Peyer's patch (tissue), 4 donors: ENCODE data around the gene P2RY2. TPM values are rescaled to one million over a fixed set of nuclear protein-coding genes. Genes with fewer than 3 reads are reported as not detected.

Source experiments
- DNase-seq, 3 donors: peaks; one replicate each; pipeline ENCODE4 v3.0.0-alpha.2; 2017 to 2019
- H3K27ac ChIP-seq, 4 donors: fragments of 200-600 bp; sonication (generic); one replicate each; pipeline ENCODE4 v1.5.1; 2016 to 2019
- H3K27me3 ChIP-seq, 2 donors: fragments of 200-600 bp; sonication (generic); one replicate each; pipeline ENCODE4 v1.5.1; 2019
- H3K36me3 ChIP-seq, 3 donors: fragments of 200-600 bp; sonication (generic); one replicate each; pipeline ENCODE4 v1.5.1; 2016 to 2019
- H3K4me1 ChIP-seq, 4 donors: fragments of 200-600 bp; sonication (generic); one replicate each; pipeline ENCODE4 v1.5.1; 2016 to 2019
- H3K4me3 ChIP-seq, 4 donors: fragments of 200-600 bp; sonication (generic); 1 replicate in 3 of 4; 2 replicates in 1 of 4; pipeline ENCODE4 v1.5.1; 2016 to 2019; ENCODE audit warnings: mild to moderate bottlenecking in 1 of 4
- H3K9me3 ChIP-seq, 4 donors: fragments of 200-600 bp; sonication (generic); one replicate each; pipeline ENCODE4 v1.5.1; 2016 to 2019; ENCODE audit warnings: mild to moderate bottlenecking in 1 of 4
- POLR2A ChIP-seq, 2 donors: fragments of 450-650 bp; IDR thresholded peaks; one replicate each; pipeline ENCODE4 v1.5.1; 2017; ENCODE audit warnings: antibody characterized with exemption in 2 of 2, mild to moderate bottlenecking in 2 of 2, moderate library complexity in 2 of 2
- total RNA-seq, 4 donors: library from RNA; depleted of rRNA; stranded (reverse); fragments of >200 nt; gene quantifications; one replicate each; pipeline ENCODE4 v1.1.0, GENCODE V29; 2016
- TF ChIP-seq, protein P1 (sequence below), 6 experiments: fragments of 450-650 bp in 4 of 6; fragments of 200-600 bp in 2 of 6; sonication (generic) in 1 of 6; IDR thresholded peaks; one replicate each; pipeline ENCODE4 v1.5.1; 2017 to 2019; ENCODE audit warnings: antibody characterized with exemption in 6 of 6, mild to moderate bottlenecking in 3 of 6, moderate library complexity in 1 of 6

P2RY2 gene
- total RNA-seq, 4 donors from 2014 or later, result 6.6 to 42.7 (median 33.5) TPM

DNA sequence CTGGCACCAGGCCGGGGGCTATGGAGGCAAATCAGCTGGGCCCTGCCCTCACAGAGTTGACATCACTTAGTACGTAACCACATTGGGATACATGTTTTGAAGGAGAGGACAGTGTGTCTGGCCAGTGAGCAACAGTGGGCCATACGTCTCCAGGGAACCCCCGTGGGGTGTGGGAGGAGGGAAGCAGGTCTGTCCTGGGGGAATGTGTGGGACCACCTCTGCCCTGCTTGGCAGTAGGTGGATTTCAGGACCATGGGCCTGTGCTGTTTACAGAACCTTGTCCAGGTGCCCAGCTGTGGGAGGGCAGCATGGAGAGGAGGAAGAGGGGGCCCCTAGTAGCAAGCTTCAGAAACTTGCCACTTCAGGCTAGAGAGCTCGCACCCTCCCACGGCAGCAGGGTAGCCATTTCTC is 21.0 kb downstream of the P2RY2 start:
- no peaks in the 10 kb centered on the region for H3K27me3 ChIP-seq
- peak in 2 of 3 donors; percentile 21 to 38 for DNase-seq
- TF ChIP-seq, protein P1, sequence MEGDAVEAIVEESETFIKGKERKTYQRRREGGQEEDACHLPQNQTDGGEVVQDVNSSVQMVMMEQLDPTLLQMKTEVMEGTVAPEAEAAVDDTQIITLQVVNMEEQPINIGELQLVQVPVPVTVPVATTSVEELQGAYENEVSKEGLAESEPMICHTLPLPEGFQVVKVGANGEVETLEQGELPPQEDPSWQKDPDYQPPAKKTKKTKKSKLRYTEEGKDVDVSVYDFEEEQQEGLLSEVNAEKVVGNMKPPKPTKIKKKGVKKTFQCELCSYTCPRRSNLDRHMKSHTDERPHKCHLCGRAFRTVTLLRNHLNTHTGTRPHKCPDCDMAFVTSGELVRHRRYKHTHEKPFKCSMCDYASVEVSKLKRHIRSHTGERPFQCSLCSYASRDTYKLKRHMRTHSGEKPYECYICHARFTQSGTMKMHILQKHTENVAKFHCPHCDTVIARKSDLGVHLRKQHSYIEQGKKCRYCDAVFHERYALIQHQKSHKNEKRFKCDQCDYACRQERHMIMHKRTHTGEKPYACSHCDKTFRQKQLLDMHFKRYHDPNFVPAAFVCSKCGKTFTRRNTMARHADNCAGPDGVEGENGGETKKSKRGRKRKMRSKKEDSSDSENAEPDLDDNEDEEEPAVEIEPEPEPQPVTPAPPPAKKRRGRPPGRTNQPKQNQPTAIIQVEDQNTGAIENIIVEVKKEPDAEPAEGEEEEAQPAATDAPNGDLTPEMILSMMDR (IDR thresholded peaks at IDR 0.05), result no peak
- TF ChIP-seq POLR2A (IDR thresholded peaks at IDR 0.05), result no peak
- no peaks in the 10 kb centered on the region for H3K4me1 ChIP-seq
- H3K9me3 ChIP-seq, result no peaks in the 10 kb centered on the region
- no peak overlapping the region for H3K4me3 ChIP-seq
- H3K27ac ChIP-seq, result no peak overlapping the region
- H3K36me3 ChIP-seq, result peaks cover 0 to 11% (median 0%) of the 10 kb centered on the region in 3 donors

DNA sequence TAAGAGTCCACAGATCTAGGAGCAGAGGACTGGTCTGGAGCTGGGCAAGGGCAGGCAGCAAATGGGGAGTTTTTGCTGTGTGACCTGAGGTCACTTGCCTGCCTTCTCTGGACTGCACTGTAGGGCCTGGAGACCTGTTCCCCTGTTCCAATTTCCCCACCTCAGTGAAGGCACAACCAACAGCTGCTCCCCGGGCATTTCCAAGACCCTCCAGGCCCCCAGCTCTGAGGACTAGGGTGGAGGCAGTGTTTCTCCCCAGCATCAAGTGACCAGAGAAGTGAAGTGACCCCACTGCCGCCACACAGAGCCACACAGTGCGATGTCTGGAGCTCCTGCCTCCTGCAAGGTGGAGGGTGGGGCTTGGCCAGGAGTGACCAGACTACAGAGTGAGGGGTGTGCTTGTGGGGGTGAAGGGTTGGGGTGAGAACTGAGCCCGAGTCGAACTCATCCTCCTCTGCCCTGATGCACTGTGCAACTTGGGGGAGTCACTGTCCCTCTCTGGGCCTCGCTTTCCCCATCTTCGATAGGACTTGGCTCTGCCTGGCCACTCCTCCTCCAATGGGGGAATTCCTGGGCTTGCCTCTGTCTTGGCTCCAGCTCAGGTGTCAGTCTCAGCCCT is 21.6 kb downstream of the P2RY2 start:
- DNase-seq, result peak in 2 of 3 donors; percentile 23 to 43
- Histone ChIP-seq H3K27me3 (no peaks in the 10 kb centered on the region), H3K36me3 (peaks cover 0 to 6% (median 0%) of the 10 kb centered on the region in 3 donors), H3K4me3 (no peak overlapping the region), H3K9me3 (no peaks in the 10 kb centered on the region), H3K4me1 (no peaks in the 10 kb centered on the region), H3K27ac (no peak overlapping the region)
- no peak for TF ChIP-seq POLR2A (IDR thresholded peaks at IDR 0.05)
- TF ChIP-seq, protein P1 (IDR thresholded peaks at IDR 0.05), result no peak

DNA sequence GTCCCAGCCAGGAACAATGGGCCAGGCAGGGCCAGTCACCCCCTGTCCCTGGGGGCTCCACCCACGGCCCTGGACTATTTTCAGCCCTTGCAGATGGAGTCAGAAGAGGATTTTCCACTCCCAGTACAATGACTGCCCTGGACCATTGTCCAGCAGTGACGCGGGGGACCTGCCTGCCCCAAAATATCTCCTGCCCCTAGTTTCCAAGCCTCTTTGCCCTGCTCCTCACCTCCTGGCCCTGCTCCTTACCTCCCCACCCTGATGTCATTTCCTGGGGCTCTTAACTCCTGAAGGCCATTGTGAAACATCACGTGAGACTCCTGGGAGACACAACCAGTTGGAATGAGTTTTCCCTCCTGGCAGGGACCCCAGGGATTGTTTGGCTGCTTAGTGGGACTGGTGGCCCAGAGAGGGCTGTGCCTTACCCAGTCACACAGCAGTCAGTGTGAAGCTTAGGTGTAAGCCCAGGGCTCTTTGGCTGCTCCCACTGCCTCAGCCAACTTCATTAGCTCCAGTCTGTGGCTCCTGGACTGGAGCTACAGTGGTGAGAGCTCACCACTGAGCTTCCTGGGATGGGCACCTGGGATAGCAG is 22.2 kb downstream of the P2RY2 start:
- H3K4me1 ChIP-seq, result no peaks in the 10 kb centered on the region
- no peaks in the 10 kb centered on the region for H3K9me3 ChIP-seq
- no peak for TF ChIP-seq POLR2A (IDR thresholded peaks at IDR 0.05)
- TF ChIP-seq, protein P1 (IDR thresholded peaks at IDR 0.05), result no peak
- H3K27me3 ChIP-seq, result no peaks in the 10 kb centered on the region
- H3K27ac ChIP-seq, result no peak overlapping the region
- peak in 2 of 3 donors; percentile 36 to 42 for DNase-seq
- no peak overlapping the region for H3K4me3 ChIP-seq
- H3K36me3 ChIP-seq, result no peaks in the 10 kb centered on the region

DNA sequence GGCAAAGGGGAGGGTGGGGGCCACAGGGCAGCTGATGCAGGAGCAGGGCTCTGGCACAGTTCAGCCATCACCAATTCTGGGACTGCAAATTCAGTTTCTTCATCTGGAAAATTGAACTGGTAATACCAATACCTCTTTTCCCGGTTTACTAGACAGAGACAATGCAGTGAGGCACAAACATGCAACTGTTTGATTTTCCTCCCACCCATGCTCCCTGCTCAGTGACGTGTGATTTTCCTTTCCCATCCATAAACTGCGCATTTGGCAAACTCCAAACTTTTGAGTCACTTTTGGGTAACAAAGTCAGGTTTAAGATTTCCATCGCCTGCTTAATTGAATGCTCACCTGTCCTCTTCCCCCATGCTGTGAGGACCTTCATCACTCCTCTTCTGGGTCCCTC is 23.2 kb downstream of the P2RY2 start:
- Histone ChIP-seq H3K4me3 (no peak overlapping the region), H3K36me3 (no peaks in the 10 kb centered on the region), H3K4me1 (no peaks in the 10 kb centered on the region), H3K27ac (no peak overlapping the region), H3K27me3 (no peaks in the 10 kb centered on the region), H3K9me3 (no peaks in the 10 kb centered on the region)
- TF ChIP-seq POLR2A (IDR thresholded peaks at IDR 0.05), result no peak
- TF ChIP-seq, protein P1 (IDR thresholded peaks at IDR 0.05), result no peak
- no peak for DNase-seq

DNA sequence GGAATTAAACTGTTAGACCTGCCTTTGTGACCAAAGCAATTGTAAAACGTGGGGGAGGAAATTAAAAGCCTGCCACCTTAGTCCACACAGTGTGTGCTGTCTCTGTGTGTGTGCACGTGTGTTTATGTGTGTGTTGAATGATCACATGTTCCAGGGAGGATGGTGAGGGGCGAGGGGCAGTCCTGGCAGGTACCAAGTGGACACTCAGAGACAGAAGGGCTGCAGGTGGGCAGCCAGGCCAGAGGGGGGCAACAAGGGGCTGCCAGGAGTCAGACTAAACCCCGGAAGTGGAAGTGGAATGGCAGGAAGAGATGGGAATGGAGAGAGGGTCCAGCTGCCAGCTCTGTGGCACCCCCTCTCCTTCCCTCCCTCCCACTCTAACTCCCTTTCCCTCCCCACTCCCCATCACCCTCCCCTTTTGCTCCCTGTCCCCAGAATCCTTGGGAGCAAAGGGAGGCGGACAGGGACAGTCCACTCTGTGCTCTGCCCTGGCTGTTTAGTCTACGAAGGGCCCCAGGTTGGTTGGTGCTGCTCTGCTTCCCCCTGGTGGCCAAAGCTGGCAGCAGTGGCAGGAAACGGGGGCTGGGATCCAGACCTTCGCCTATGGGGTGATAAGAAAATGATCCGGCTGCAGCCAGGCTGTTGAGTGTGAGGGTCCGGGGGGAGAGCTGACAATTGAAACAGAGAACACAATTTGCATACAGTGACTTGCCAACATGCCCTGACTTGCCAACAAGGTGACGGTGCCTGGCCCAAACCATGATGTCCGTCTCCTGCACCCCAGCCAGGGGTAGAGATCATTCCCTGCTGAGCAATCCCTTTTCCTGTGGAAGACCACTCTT is 24.4 kb downstream of the P2RY2 start:
- no peak for TF ChIP-seq POLR2A (IDR thresholded peaks at IDR 0.05)
- TF ChIP-seq, protein P1 (IDR thresholded peaks at IDR 0.05), result peak; percentile 64 to 89 (median 84)
- DNase-seq, result peak; percentile 65 to 86 (median 84)
- no peaks in the 10 kb centered on the region for H3K36me3 ChIP-seq
- H3K9me3 ChIP-seq, result no peaks in the 10 kb centered on the region
- H3K4me3 ChIP-seq, result peak overlapping the region in 2 of 4 donors; percentile 15 to 32
- no peaks in the 10 kb centered on the region for H3K27me3 ChIP-seq
- H3K27ac ChIP-seq, result no peak overlapping the region
- no peaks in the 10 kb centered on the region for H3K4me1 ChIP-seq
